HS-5 (cell line): Measurements from ENCODE around the gene LINC00237.

Source experiments
- DNase-seq: peaks from one replicate; pipeline ENCODE4 v3.0.0-alpha.2; 2012; ENCODE audit warnings: low read depth

LINC00237 gene

GRCh38 chr20:21046413-21047070 lies 59.6 kb downstream of the LINC00237 start:
- no peak for DNase-seq
